ENCODE measurements around the gene JPH3.

- TF ChIP-seq POLR2A (IDR thresholded peaks at IDR 0.05; ENCODE audit: low read length) (no peak), GATA1 (IDR thresholded peaks at IDR 0.05; ENCODE audit: low read depth, low read length) (no peak)
These were observed 20.5 kb downstream of the JPH3 start for GRCh38 chr16:87622756-87623319.
